ENCODE measurements around the gene PLEKHA5.

Gene PLEKHA5

DNA sequence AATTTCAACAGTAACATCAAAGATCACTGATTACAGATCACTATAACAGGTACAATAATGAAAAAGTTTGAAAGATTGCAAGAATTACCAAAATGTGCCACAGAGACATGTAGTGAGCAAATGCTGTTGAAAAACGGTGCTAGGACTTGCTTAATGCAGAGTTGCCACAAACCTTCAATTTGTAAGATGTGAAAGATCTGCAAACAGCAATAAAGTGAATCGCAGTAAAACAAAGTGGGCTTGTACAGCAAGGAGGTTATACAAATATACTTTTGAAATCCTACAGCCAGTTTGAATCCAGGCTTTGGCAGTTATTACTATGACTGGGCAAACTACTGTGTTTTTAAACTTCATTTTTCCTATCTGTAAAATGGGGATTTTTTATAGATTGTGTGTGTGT lies 1.0 kb upstream of the PLEKHA5 start:
- no peak for DNase-seq

DNA sequence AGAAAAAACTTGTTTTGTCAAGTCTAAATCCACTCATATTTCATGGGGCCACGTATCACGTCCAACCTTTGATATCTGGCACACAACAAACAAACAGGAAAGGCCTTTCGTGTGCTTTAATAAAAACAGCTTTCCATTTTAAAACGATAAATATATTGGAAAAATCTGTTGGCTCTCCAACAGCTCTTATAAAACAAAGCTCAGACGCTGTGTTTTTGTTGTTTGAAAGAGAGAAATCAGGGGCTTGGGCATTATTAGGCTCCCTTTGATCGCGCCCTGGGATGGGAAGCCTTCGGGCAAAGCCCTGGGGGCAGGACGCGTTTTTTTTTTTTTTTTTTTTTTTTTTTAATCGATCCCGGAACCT lies 429 bp upstream of the PLEKHA5 start:
- no peak for DNase-seq

DNA sequence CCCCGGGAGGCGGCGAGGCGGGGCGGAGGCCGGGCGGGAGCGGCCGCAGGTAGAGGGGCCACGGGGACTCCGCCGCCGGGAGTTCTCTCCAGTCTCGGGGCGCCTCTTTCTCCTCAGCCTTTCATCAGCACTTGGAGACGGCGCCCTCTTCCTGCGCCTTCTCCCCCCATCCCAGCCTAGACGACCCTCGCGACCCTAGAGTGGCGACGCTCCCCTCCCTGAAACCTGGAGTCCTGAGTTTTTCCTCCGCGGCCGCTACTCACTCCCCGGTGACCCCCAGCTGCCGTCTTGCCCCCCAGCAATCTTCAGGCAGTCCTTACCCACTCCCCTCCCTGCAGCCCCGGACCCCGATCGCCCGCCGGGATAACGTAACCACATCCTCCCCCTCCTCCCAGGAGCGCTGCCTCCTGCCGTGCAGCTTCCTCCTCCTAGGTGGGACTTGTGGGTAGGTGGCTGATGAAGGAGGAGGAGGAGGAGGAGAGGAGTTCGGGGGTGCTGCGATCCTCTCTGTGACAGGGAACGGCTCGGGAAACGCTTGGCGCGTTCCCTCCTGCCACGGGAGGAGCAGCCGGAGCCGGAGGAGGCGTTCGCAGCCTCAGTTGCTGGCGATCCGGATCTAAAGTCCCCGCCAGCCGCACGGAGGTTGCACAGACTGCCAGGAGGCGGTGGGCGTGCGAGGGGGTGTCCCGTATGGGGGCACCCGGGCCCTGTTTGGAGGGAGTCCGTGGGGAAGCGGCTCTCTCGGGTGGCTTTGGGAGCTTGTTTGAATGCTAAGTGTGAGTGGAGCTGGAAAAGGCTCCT lies 891 bp downstream of the PLEKHA5 start:
- peak; percentile 63 for DNase-seq

DNA sequence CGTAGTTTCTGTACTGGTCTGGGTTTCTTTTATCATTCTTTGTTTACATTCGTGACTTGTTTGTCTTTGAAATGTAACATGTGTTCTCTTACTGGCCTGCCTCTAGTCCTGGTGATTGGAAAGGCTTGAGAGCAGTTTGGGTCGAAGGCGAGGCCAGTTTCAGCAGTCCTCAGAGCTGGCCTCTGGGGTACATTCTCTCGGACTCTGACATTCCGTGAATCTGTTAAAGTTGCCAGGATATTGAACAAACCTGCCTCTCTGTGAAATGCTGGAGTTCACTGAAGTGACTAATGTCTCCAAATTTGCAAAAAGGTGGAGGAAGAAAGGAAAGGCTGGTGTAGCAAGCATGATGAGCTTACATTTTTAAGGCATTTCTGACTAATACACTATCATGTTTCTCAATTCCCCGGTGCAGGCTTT lies 1.5 kb downstream of the PLEKHA5 start:
- no peak for DNase-seq

DNA sequence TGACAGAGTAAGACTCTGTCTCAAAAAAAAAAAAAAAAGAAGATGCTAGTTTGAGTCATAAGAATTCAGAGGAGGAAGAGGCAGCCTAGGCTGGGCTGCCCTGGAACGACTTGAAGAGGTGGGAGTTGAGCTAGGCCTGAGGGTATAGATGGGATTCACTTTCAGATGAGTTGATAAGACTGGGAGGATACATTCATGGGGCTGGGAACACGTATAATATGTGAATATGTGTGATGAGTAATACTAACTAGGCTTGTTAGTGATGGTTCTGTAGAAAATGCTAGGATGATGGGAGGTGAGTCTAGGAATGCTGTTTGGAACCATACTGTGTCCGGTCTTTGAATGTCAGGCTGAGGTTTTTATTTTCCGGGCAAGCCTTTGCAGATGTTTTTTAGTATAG lies 9.0 kb downstream of the PLEKHA5 start:
- no peak for DNase-seq

DNA sequence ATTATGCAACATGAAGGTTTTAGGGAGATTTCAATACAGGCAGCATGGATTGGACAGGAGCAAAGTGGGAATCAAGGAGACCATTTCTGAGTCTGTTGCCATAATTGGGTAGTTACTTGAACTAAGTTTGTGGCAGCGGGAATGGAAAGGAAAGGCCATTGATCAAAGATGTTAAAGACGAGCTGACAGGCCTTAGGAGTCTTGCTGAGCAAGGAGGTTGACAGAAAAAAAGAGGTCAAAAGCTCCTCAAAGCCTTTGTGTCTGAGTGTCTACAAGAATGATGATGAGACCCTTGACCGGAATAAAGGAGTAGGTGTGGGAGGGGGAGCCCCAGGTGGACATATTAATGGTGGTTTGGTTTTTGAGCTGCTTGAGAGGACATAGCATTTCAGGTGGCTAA lies 9.4 kb downstream of the PLEKHA5 start:
- no peak for DNase-seq

DNA sequence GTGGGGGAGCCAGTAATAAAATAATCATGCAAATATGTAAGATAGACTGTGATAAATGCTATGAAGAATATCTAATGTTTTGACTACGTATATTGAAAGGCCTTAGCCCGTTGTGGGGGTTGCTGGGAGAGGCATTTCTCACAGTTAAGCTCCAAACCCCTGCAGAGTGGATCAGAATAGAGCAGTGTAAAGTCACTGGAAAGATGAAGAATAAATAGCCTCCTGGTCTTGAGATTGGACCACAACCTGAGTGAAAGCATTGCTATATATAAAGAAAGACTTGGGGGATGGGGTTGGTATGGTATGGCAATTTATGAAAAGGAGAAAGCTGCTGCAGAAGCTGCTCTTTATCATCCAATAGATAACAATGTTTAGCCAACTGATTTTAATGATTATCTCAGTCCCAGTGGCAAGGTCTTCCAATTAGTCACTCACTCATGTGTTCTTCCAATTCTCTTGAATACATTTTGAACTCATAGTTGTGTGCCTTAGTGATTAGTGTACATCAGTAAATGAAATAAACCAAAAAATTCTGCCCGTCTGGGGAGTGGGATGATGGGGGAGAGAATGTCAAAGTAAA lies 10.2 kb downstream of the PLEKHA5 start:
- no peak for DNase-seq

DNA sequence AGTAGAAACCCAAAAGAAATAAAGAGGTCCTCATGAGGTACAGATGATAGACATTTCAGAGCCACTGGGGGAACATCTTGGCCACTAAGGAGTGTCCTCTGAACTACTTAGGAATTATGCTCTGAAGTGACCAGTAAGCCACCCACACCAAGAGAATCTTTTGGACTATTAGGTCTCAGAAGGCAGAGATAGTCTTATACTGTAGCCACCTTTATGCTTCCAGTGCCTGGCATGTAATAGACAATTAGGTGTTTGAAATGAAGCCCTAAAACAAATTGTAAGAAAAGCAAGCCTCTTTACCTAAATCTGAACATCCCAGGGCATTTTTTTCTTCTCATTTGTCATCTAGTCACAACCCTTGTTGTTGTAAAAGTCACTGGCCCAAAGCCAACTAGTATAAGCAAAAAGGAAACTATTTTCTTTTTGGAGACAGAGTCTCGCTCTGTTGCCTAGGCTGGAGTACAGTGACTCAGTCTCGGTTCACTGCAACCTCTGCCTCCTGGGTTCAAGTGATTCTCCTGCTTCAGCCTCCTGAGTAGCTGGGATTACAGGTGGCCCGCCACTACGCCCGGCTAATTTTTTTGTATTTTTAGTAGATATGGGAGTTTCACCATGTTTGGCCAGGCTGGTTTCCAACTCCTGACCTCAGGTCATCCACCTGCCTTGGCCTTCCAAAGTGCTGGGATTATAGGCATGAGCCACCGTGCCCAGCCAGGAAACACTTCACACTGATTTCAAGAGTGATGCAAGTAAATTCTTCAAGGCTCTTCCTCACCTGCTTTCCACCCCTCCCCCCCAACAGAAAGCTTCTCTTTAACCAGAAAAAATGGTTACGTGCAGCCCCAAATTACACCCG lies 11.1 kb downstream of the PLEKHA5 start:
- no peak for DNase-seq

DNA sequence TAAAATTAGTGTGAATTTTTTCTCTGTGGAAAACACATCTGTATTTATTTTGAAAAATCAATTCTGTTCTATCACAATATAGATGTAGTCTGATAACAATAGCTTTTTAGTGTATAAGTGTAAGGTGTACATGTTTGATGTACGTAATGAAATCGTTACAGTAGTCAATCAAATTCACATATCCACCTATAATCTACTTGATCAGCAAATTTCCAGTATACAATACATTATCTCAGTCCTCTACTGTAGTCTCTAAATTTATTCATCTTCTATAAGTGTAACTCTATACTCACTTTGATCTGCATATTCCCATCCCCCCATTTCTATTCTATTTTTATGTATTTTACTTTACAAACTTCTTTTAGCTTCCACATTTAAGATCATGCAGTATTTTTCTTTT lies 13.0 kb downstream of the PLEKHA5 start:
- no peak for DNase-seq

DNA sequence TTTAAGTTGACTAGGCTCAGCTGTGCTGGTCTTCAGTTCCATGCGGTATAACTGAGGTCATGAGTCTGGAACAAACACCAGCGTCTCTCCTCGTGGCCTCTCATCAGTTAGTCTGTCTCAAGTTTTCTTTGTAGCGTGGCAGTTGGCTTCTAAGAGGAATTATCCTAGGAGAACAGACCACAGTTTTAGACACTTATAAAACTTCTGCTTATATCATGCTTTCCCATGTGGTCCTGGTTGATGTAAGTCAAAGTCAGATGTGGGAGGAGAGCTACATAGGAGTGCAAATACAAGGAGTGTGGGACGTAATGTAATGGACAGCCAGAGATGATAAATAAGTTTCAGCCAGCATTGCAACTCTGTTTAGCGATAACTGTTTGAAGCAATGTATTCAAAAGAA lies 14.8 kb downstream of the PLEKHA5 start:
- DNase-seq = no peak

DNA sequence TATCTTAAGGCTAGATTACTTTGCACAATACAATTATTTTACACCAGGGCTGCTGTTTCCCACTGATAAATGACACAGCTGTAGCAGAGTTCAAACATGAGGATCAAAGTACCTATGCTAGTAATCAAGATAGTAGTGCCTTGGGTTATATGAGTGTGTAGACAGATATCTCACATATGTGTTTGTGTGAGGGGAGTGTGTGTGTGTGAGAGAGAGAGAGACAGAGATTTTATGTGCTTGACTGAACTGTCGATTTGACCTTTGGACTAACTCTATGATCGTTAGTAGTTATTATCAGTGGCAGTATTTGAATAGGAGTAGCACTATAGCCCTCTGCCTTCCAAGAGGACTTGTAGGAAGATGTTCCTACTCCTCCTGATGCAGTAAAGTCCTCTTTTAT lies 15.5 kb downstream of the PLEKHA5 start:
- no peak for DNase-seq

DNA sequence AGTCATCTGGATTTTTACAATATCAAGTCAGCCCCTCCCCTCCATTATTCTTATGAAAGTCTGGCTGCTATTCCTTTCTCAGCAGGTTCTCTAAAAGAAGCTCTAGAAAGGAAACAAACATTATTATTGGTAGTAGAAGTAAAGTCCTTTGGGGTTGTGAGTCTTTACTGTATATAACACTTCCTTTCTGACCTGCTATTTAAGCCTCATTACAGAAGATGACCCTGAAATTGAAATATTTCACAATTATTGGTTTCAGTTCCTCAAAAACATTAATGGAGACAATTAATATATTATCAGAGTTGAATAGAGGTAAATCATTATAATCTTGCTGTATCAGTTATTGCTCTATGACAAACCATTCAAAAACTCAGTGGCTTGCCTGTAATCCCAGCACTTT lies 19.3 kb downstream of the PLEKHA5 start:
- DNase-seq = no peak

DNA sequence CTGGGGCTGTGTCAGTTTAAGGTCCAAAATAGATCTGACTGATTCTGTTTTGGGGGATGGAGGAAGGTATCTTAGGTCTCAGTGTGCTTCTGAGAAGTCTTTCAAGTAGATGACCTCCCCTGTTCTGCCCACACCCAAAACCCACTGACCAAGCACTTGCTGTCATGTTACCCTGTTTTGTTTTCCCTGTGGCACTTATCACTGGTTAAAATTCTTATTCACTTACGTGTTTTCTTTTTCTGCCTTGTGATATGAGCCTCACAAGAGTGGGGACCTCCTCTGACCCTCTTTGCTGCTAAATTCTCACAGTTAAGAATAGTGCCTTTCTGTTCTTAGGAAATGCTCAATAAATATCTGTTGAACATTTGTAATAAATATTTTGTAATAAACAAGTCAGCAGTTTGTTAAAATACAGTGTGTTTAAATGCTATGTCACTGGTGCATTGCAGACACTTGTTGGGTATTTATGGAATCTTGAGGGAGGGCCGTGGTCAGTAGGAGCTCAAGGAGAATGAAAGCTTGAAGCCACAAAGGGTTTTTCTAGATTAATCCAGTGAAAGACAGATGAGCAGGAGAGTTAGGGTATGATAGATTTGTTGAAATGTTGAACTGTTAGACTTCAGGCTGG lies 20.9 kb downstream of the PLEKHA5 start:
- DNase-seq = no peak

DNA sequence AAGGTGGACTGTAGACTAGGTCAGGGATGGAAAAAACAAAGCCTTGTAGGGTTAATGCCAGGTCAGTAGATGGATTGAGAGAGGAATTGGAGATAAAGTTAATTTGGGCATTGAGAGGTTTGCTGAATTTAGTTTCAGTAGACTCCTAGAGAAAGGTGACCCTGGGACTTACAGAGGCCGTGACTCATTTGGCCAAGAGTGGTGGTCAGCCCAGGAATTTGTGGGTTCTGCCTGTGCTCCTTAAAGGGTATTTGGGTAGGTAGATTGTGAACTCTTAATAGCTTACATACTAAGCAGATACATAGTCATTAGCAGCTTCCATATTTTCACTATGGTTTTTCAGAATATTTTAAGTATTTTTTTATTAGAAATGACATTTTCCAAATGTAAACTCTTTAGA lies 21.8 kb downstream of the PLEKHA5 start:
- no peak for DNase-seq

DNA sequence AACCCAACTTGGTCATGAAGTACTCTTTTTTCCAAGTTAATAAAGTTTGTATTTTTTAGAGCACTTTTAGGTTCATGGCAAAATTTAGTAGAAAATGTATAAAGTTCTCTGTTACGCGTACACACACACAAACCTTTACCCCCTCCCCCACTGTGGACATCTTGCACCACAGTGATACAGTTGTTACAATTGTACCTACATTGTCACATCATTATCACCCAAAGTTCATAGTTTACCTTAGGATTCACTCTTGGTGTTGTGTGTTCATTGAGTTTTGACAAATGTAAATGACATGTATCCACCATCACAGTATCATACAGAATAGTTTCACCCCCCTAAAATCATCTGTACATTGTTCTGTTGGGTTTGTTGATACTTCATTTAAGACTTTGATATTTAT lies 23.9 kb downstream of the PLEKHA5 start:
- DNase-seq = no peak

DNA sequence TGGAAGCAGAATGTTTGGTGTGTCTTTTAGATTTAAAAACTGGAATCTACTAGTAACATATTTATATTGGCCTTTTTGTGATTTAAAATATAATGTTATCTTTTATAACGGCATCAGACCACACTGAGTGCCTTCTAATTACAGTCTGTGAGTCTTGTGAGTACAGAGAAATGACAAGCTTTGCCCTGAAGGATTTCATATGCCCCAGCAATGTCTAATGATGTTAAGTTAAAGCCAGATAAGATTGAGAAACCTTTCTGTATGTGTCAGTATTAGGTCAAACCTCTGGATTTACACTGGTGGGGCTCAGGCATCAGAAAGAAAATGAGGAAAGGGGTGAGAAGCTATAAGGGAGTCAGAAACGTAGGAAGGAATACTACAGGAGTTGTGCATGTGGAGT lies 25.2 kb downstream of the PLEKHA5 start:
- no peak for DNase-seq

DNA sequence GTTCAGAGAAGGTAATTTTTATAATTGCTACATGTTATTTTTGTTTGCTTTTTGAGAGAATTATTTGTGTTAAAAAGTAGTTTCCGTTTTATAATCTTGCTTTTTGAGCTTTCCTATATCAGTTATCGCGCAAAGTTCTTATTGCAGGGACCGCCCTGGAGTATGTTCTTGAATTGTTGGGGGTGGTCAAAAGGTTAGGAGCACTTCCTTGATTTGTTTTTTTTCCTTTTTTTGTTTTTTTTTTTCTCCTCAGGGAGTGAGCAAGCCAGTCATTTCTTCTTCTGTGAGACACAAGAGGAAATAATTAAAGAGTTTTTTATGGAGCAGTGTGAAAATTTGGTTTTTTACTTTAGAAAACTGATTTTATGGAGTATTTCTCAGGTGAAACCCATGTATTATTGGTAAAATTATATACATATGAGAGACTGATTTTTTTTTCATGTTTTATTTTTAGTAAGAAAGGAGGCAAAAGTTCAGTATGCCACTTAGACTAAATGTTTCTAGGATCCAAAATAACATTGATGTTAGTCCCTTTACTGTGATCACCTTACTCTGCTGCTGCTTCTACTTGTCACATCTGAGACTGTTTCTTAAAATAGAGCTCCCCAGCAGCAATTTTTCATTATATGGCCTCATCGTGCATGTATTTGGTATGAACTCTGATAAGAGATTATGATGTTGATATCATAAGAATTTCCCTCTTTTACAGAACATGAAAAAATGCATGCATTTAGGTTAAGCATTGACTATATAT lies 26.6 kb downstream of the PLEKHA5 start:
- no peak for DNase-seq

DNA sequence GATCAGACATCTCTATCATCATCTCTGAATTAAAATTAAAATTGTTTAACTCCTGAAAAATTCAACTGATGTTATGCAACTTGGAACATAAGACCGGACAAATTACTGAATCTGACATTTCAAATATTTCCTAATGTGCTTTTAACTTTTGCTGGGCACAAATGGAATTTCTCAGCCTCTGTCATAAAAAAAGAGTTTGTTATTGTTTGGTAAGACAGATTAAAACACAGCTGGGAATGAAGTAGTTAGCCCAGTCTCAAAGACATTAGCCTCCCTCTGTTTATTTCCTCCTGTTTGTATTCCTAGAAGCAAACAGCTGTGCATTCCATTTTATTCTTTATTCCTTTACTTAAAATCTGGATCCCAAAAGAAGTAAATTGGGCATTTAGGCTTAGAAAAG lies 29.4 kb downstream of the PLEKHA5 start:
- DNase-seq = no peak

DNA sequence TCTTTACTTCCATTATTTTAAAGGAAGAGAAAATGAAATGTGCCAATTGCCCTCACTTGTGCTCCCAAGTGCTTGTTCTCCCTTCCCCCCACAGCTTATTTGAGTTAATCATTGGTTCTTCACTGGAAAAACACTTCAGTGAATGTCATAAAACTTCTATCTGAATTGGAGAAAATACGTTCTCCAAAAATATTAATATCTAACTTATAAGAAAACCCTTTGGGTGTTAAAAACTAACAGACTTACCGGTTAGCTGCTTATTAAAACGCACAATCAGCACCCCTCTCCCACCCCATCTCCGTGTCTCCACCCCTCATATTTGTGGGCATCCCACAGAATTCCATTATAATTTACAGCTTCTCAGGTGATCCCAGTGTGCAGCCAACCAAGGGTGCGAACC lies 31.7 kb downstream of the PLEKHA5 start:
- DNase-seq = no peak

DNA sequence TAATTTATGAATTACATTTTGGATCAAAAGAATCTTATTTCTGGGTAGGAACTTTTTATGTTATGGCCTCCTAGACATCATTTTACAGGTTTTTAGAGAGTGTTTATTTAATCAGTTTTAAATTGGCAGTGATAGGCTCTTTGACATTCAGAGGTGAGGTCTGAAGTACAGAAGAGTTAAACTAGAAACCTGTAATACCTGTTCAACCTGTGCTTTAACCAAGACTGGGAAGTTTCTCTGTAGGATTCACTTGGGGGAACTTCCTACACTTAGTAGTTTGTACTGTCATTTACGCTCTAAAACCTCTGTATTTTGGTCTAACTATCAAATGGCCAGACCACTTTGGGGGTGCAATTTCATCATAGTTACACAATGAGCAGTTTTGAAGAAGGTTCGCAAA lies 35.9 kb downstream of the PLEKHA5 start:
- DNase-seq = no peak

DNA sequence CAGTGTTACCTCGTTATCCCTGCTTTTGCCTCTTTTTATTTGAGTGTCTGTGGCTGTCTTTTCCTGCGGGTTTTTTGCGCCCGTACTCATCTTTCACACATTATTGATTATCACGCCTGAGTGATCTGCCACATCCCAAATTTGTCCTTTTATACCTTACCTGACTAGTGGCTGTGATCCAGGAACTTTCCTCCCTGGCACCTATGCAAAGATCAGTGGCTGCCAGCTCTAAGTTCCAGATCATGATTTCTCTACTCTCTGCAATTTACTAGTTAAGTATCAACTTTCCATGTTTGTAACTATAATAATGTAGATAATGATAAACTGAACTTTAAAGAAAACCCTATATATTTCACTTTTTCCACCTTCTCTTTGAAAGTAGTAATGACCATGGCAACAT lies 36.9 kb downstream of the PLEKHA5 start:
- no peak for DNase-seq

DNA sequence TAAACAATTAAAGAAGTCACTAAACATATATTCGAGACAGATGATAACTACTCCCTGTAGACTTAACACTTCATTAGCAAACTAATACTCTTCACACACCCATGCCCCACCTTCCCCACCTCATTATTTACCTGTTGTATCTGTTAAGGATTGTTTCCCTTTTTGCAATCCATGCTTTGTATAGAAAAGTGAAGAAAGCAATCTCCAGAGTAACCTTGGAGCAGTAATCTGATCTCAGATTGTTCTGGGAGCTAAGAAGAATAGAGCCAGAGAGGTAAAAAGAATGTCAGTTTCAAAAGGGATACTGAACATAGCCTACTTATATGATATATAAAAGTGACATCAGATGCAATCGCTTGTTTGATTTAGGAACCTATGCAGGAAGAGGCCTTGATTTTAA lies 37.4 kb downstream of the PLEKHA5 start:
- no peak for DNase-seq

DNA sequence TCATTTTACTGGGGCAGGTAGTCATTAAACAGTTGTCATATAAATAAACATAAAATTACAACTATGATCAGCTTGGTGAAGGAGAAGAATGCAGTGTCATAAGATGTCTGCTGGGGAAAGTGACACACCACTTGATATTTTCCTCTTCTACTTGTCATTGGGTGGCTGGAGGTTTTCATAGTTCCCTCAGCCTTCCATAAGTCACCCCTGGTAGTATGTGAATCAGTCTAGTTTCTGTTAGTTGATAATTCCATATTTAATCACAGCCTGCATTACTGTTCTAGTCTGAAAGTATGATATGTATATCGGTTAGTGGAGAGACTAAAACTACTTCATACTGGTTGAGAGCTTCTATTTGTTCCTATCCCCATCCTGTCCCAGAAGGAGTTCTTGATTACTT lies 38.2 kb downstream of the PLEKHA5 start:
- no peak for DNase-seq

Measured in left hindlimb (tissue), 1 donor.